ENCODE measurements around the gene LDLRAD4.

LDLRAD4 gene

GRCh38 chr18:13256444-13257305 lies 38.1 kb downstream of the LDLRAD4 start:
- no peak for TF ChIP-seq TCF12 (IDR thresholded peaks at IDR 0.05; ENCODE audit: low read depth)
- TF ChIP-seq TEAD4 (IDR thresholded peaks at IDR 0.05): no peak
- no peak for TF ChIP-seq NFIC (IDR thresholded peaks at IDR 0.05)
- TF ChIP-seq, protein P1, sequence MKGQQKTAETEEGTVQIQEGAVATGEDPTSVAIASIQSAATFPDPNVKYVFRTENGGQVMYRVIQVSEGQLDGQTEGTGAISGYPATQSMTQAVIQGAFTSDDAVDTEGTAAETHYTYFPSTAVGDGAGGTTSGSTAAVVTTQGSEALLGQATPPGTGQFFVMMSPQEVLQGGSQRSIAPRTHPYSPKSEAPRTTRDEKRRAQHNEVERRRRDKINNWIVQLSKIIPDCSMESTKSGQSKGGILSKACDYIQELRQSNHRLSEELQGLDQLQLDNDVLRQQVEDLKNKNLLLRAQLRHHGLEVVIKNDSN (IDR thresholded peaks at IDR 0.05): no peak
- no peak for TF ChIP-seq YY1 (IDR thresholded peaks at IDR 0.05; ENCODE audit: low read depth)
- no peak for TF ChIP-seq EGR1 (IDR thresholded peaks at IDR 0.05)
- TF ChIP-seq CEBPB (IDR thresholded peaks at IDR 0.05): no peak
- TF ChIP-seq TAF1 (IDR thresholded peaks at IDR 0.05; ENCODE audit: low read depth): no peak
- no peak for TF ChIP-seq FOXM1 (IDR thresholded peaks at IDR 0.05; ENCODE audit: borderline replicate concordance, low read depth)
- TF ChIP-seq ZBTB7A (IDR thresholded peaks at IDR 0.05; ENCODE audit: low read depth): no peak
- TF ChIP-seq EP300 (IDR thresholded peaks at IDR 0.05; ENCODE audit: borderline replicate concordance): no peak
- TF ChIP-seq RAD21 (IDR thresholded peaks at IDR 0.05; ENCODE audit: low read depth): no peak
- TF ChIP-seq CREB1 (IDR thresholded peaks at IDR 0.05; ENCODE audit: low read depth): no peak
- TF ChIP-seq, protein P2, sequence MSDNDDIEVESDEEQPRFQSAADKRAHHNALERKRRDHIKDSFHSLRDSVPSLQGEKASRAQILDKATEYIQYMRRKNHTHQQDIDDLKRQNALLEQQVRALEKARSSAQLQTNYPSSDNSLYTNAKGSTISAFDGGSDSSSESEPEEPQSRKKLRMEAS (IDR thresholded peaks at IDR 0.05): no peak

DNA sequence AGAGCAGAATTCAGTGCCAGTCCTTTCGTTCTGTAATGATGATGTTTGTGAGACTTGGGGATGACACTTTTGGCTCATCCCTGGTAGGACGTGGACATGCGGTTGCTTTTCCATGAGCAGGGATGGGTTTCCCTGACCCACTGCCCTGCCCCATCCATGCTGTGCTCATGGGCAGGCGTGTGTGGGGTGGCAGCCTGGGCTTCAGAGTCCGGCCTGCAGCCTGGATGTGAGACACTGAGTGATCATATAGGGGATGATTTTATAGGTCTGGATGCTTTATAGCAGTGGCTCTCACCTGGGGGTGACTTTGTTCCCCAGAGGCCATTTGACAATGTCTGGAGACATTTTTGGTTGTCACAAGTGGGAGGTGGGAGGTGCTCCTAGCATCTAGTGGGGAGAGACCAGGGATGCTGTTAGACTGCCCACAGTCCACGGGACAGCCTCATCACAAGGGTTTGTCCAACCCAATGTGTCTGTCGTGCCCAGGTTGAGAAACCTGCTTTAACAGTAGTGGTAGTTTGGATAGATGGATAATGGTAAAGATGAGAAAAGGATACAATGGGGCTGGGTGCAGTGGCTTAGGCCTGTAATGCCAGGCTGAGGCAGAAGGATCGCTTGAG lies 38.9 kb downstream of the LDLRAD4 start:
- TF ChIP-seq FOXM1 (IDR thresholded peaks at IDR 0.05; ENCODE audit: borderline replicate concordance, low read depth) (no peak), CEBPB (IDR thresholded peaks at IDR 0.05) (no peak), RAD21 (IDR thresholded peaks at IDR 0.05; ENCODE audit: low read depth) (no peak), EP300 (IDR thresholded peaks at IDR 0.05; ENCODE audit: borderline replicate concordance) (no peak), TEAD4 (IDR thresholded peaks at IDR 0.05) (no peak), TAF1 (IDR thresholded peaks at IDR 0.05; ENCODE audit: low read depth) (no peak), TCF12 (IDR thresholded peaks at IDR 0.05; ENCODE audit: low read depth) (no peak), EGR1 (IDR thresholded peaks at IDR 0.05) (no peak), YY1 (IDR thresholded peaks at IDR 0.05; ENCODE audit: low read depth) (no peak), NFIC (IDR thresholded peaks at IDR 0.05) (no peak), ZBTB7A (IDR thresholded peaks at IDR 0.05; ENCODE audit: low read depth) (no peak), CREB1 (IDR thresholded peaks at IDR 0.05; ENCODE audit: low read depth) (no peak)
- TF ChIP-seq, protein P3, sequence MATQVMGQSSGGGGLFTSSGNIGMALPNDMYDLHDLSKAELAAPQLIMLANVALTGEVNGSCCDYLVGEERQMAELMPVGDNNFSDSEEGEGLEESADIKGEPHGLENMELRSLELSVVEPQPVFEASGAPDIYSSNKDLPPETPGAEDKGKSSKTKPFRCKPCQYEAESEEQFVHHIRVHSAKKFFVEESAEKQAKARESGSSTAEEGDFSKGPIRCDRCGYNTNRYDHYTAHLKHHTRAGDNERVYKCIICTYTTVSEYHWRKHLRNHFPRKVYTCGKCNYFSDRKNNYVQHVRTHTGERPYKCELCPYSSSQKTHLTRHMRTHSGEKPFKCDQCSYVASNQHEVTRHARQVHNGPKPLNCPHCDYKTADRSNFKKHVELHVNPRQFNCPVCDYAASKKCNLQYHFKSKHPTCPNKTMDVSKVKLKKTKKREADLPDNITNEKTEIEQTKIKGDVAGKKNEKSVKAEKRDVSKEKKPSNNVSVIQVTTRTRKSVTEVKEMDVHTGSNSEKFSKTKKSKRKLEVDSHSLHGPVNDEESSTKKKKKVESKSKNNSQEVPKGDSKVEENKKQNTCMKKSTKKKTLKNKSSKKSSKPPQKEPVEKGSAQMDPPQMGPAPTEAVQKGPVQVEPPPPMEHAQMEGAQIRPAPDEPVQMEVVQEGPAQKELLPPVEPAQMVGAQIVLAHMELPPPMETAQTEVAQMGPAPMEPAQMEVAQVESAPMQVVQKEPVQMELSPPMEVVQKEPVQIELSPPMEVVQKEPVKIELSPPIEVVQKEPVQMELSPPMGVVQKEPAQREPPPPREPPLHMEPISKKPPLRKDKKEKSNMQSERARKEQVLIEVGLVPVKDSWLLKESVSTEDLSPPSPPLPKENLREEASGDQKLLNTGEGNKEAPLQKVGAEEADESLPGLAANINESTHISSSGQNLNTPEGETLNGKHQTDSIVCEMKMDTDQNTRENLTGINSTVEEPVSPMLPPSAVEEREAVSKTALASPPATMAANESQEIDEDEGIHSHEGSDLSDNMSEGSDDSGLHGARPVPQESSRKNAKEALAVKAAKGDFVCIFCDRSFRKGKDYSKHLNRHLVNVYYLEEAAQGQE (IDR thresholded peaks at IDR 0.05; ENCODE audit: low read depth): no peak
- TF ChIP-seq, protein P2 (IDR thresholded peaks at IDR 0.05): no peak
- TF ChIP-seq, protein P1 (IDR thresholded peaks at IDR 0.05): no peak

- TF ChIP-seq, protein P2 (IDR thresholded peaks at IDR 0.05): no peak
- TF ChIP-seq YY1 (IDR thresholded peaks at IDR 0.05; ENCODE audit: low read depth) (no peak), FOXM1 (IDR thresholded peaks at IDR 0.05; ENCODE audit: borderline replicate concordance, low read depth) (no peak), ZBTB7A (IDR thresholded peaks at IDR 0.05; ENCODE audit: low read depth) (no peak), EGR1 (IDR thresholded peaks at IDR 0.05) (no peak), TCF12 (IDR thresholded peaks at IDR 0.05; ENCODE audit: low read depth) (no peak), CEBPB (IDR thresholded peaks at IDR 0.05) (no peak), NFIC (IDR thresholded peaks at IDR 0.05) (no peak)
- TF ChIP-seq, protein P1 (IDR thresholded peaks at IDR 0.05): no peak
- TF ChIP-seq, protein P3 (IDR thresholded peaks at IDR 0.05; ENCODE audit: low read depth): no peak
Observed at GRCh38 chr18:13258921-13259320, 40.4 kb downstream of the LDLRAD4 start.

- no peak for TF ChIP-seq YY1 (IDR thresholded peaks at IDR 0.05; ENCODE audit: low read depth)
- TF ChIP-seq FOXM1 (IDR thresholded peaks at IDR 0.05; ENCODE audit: borderline replicate concordance, low read depth): no peak
- no peak for TF ChIP-seq TEAD4 (IDR thresholded peaks at IDR 0.05)
- TF ChIP-seq CREB1 (IDR thresholded peaks at IDR 0.05; ENCODE audit: low read depth): no peak
Observed at GRCh38 chr18:13259701-13260100, 41.1 kb downstream of the LDLRAD4 start.
